Adrenal gland (tissue), 12 donors: ENCODE results near the gene PTPRD. TPM values are rescaled to one million over a fixed set of nuclear protein-coding genes. Genes with fewer than 3 reads are reported as not detected.

Experiments used
- DNase-seq, 7 donors: peaks; one replicate each; pipeline ENCODE4 v3.0.0-alpha.2; 2019 to 2020
- H3K27ac ChIP-seq, 5 donors: fragments of 200-600 bp; sonication (generic) in 4 of 5; 1 replicate in 3 of 5; 2 replicates in 2 of 5; pipeline versions ENCODE4 v1.5.1 to v1.8.0; 2016 to 2020; ENCODE audit warnings: mild to moderate bottlenecking in 1 of 5
- H3K27me3 ChIP-seq: fragments of 200-600 bp; 2 replicates; pipeline ENCODE4 v1.8.0; 2021
- H3K36me3 ChIP-seq, 2 donors: fragments of 200-600 bp; replicated peaks in 1 of 2; 1 replicate in 1 of 2; 2 replicates in 1 of 2; pipeline versions ENCODE4 v1.5.1 to v1.8.0; 2018 to 2022
- H3K4me1 ChIP-seq, 2 donors: fragments of 200-600 bp; replicated peaks in 1 of 2; 1 replicate in 1 of 2; 2 replicates in 1 of 2; pipeline versions ENCODE4 v1.5.1 to v1.8.0; 2018 to 2021
- H3K4me3 ChIP-seq, 4 donors: fragments of 200-600 bp; sonication (generic) in 3 of 4; one replicate each; pipeline ENCODE4 v1.5.1; 2016 to 2018
- H3K9me3 ChIP-seq, 3 donors: fragments of 200-600 bp; sonication (generic) in 1 of 3; replicated peaks in 1 of 3; 1 replicate in 2 of 3; 2 replicates in 1 of 3; pipeline versions ENCODE4 v1.5.1 to v1.8.0; 2016 to 2021
- POLR2A ChIP-seq, 2 donors: fragments of 450-650 bp; IDR thresholded peaks; one replicate each; pipeline ENCODE4 v1.6.1; 2017; ENCODE audit warnings: antibody characterized with exemption in 2 of 2, mild to moderate bottlenecking in 2 of 2, moderate library complexity in 1 of 2
- WGBS, 4 donors: extraction: QIAGEN DNeasy Blood & Tissue Kit in 2 of 4; methylation state at CpG; one replicate each; pipeline versions ENCODE4 v1.1.5 to v1.1.7; 2013 to 2017; 5-methylcytosine and 5-hydroxymethylcytosine counted together
- intact Hi-C, 2 donors: fragments of 100-400 bp; cut with DNase I; formaldehyde crosslinking; loops; one replicate each; pipeline versions ENCODE4 v1.14.1 to v1.15.0; 2022 to 2023
- polyA plus RNA-seq, 3 donors: library from polyadenylated mRNA; stranded (reverse); fragments of 200-250 nt in 2 of 3; fragments of 350-450 nt in 1 of 3; fragmentation: Illumina TruSeq in 1 of 3; extraction: RNeasy Lipid Tissue Mini Kit (QIAGEN cat#74804) in 1 of 3; gene quantifications; one replicate each; pipeline ENCODE4 v1.2.3, GENCODE V29; 2013 to 2014
- total RNA-seq, 9 donors: library from RNA; depleted of rRNA in 4 of 9; stranded (reverse); fragments of >200 nt in 4 of 9; fragments of 120-200 nt in 1 of 9; fragmentation: NEBNext Ultra II Directional in 1 of 9; extraction: Animal tissue kit (Norgen Biotek cat#: 25700) in 1 of 9; gene quantifications; one replicate each; pipeline versions ENCODE4 v1.1.0 to v1.2.4, GENCODE V29; 2013 to 2023
- TF ChIP-seq, protein P1 (sequence below), 6 experiments: fragments of 450-650 bp in 4 of 6; fragments of 200-600 bp in 2 of 6; sonication (generic) in 1 of 6; IDR thresholded peaks; 1 replicate in 5 of 6; 2 replicates in 1 of 6; pipeline versions ENCODE4 v1.5.1 to v1.8.0; 2016 to 2021; ENCODE audit warnings: antibody characterized with exemption in 6 of 6, mild to moderate bottlenecking in 2 of 6, moderate library complexity in 1 of 6
- donor health status: healthy with polysubstance abuse.
- donor health status: Bipolar disorder and iron deficiency.
- donor health status: DM: yes; HTN: yes; CAD: no.
- donor health status: DM: no; HTN: no; CAD: no.
- donor health status: DM: no; HTN: no; CAD: no.
- donor health status: DM: yes; HTN: yes; CAD: no.

Gene PTPRD
- total and polyA plus RNA-seq, 12 donors, result 0.61 to 71.2 (median 4.5) TPM

DNA sequence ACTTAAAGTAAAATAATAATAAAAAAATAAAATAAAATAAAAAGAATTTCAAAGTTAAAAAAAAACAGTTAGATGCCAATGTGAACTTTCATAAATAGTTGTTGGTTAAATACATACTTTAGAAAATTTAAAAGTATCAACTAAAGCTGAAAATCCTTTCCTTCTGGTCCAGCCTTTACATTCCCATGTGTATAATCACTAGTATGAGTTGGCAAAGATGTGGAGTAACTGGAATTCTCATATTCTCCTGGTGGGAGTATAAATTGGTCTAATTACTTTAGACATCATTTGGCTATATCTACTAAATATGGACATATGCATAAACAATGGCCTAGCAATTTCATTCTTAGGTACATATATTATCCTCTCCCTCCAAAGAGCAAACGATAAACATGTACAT lies 619.9 kb downstream of the PTPRD start:
- no peak for DNase-seq
- intact Hi-C loops, result no loop called here
- Histone ChIP-seq H3K9me3 (no peaks in the 10 kb centered on the region), H3K4me3 (no peak overlapping the region), H3K36me3 (no peaks in the 10 kb centered on the region), H3K27ac (no peak overlapping the region), H3K4me1 (no peaks in the 10 kb centered on the region), H3K27me3 (no peaks in the 10 kb centered on the region)
- 62 to 73% (median 65%) methylated on average over 1 of the region's 1 CpG for WGBS, 4 donors
- TF ChIP-seq, protein P1, sequence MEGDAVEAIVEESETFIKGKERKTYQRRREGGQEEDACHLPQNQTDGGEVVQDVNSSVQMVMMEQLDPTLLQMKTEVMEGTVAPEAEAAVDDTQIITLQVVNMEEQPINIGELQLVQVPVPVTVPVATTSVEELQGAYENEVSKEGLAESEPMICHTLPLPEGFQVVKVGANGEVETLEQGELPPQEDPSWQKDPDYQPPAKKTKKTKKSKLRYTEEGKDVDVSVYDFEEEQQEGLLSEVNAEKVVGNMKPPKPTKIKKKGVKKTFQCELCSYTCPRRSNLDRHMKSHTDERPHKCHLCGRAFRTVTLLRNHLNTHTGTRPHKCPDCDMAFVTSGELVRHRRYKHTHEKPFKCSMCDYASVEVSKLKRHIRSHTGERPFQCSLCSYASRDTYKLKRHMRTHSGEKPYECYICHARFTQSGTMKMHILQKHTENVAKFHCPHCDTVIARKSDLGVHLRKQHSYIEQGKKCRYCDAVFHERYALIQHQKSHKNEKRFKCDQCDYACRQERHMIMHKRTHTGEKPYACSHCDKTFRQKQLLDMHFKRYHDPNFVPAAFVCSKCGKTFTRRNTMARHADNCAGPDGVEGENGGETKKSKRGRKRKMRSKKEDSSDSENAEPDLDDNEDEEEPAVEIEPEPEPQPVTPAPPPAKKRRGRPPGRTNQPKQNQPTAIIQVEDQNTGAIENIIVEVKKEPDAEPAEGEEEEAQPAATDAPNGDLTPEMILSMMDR (IDR thresholded peaks at IDR 0.05), result no peak

DNA sequence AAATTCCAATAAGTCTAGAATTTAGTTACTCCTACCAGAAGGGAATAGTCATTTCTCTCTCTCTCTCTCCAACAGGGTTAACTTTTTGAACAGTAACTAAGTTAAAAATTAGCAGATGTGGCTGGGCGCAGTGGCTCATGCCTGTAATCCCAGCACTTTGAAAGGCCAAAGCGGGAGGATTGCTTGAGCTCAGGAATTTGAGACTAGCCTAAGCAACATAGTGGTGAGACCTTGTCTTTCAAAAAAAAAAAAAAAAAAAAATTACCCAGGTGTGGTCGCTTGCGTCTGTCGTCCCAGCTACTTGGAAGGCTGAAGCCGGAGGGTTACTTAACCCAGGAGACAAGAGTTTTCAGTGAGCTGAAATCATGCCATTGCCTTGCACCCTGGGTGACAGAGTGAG lies 639.7 kb downstream of the PTPRD start:
- Histone ChIP-seq H3K27me3 (no peaks in the 10 kb centered on the region), H3K4me1 (no peaks in the 10 kb centered on the region), H3K4me3 (no peak overlapping the region), H3K27ac (no peak overlapping the region), H3K9me3 (no peaks in the 10 kb centered on the region), H3K36me3 (no peaks in the 10 kb centered on the region)
- intact Hi-C loops, result no loop called here
- WGBS, 4 donors, result 86 to 92% (median 89%) methylated on average over 6 of the region's 6 CpGs
- TF ChIP-seq POLR2A (IDR thresholded peaks at IDR 0.05), result no peak
- TF ChIP-seq, protein P1 (IDR thresholded peaks at IDR 0.05), result no peak
- no peak for DNase-seq

GRCh38 chr9:9970514-9970913 lies 642.3 kb downstream of the PTPRD start:
- Histone ChIP-seq H3K4me3 (no peak overlapping the region), H3K4me1 (no peaks in the 10 kb centered on the region), H3K27me3 (no peaks in the 10 kb centered on the region), H3K27ac (no peak overlapping the region), H3K9me3 (no peaks in the 10 kb centered on the region), H3K36me3 (no peaks in the 10 kb centered on the region)
- TF ChIP-seq POLR2A (IDR thresholded peaks at IDR 0.05), result no peak
- DNase-seq, result no peak
- intact Hi-C loops, result no loop called here
- 82 to 91% (median 88%) methylated on average over 5 of the region's 5 CpGs for WGBS, 4 donors

DNA sequence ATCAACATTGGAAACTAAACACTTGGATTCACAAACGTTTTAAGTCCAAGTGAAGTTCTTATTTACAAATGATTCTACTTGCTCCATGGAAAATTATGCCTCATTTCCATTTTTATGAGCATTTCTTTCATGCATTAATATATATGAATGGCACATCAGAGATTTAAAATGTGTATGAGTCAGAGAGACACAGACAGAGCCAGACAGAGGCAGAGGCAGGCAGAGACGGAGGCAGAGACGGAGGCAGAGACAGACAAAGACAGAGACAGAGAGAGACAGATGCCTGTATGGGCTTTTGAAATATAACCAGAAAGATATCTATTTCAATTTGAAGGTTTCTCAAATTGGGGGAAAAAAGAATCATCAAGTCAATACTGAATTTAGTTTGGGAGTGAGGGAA lies 649.0 kb downstream of the PTPRD start:
- H3K9me3 ChIP-seq, result no peaks in the 10 kb centered on the region
- 62 to 66% (median 63%) methylated on average over 3 of the region's 3 CpGs for WGBS, 4 donors
- no peak overlapping the region for H3K27ac ChIP-seq
- H3K27me3 ChIP-seq, result no peaks in the 10 kb centered on the region
- intact Hi-C loops, result no loop called here
- no peak overlapping the region for H3K4me3 ChIP-seq
- no peaks in the 10 kb centered on the region for H3K36me3 ChIP-seq
- DNase-seq, result no peak
- H3K4me1 ChIP-seq, result no peaks in the 10 kb centered on the region
- TF ChIP-seq, protein P1 (IDR thresholded peaks at IDR 0.05), result no peak
- no peak for TF ChIP-seq POLR2A (IDR thresholded peaks at IDR 0.05)

DNA sequence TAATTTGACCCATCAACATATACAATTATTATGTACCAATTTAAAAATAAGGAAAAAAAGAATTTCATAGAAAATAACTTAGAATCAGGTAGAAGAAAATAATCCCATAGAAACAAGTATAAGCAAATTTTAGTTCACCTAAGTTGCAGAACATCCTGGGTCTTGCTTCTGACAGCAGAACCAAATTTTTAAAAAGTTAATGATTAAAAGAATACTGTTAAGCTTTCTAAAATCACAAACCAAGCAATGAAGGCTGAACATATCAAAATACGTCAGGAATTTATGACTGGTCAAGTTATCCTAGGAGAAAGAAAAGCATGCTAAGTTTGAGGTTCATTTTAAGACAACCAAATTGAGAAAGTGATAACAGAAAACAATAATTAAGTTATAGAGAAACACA lies 650.9 kb downstream of the PTPRD start:
- no peaks in the 10 kb centered on the region for H3K27me3 ChIP-seq
- WGBS, 4 donors, result 69 to 88% (median 77%) methylated on average over 1 of the region's 1 CpG
- H3K27ac ChIP-seq, result no peak overlapping the region
- H3K4me1 ChIP-seq, result no peaks in the 10 kb centered on the region
- no peaks in the 10 kb centered on the region for H3K9me3 ChIP-seq
- no peak overlapping the region for H3K4me3 ChIP-seq
- no peak for DNase-seq
- H3K36me3 ChIP-seq, result no peaks in the 10 kb centered on the region
- TF ChIP-seq, protein P1 (IDR thresholded peaks at IDR 0.05), result no peak
- TF ChIP-seq POLR2A (IDR thresholded peaks at IDR 0.05), result no peak
- intact Hi-C loops, result no loop called here
